Epithelial cell of proximal tubule (primary cell): Measurements from ENCODE around the gene TBX4. TPM values are rescaled to one million over a fixed set of nuclear protein-coding genes. Genes with fewer than 3 reads are reported as not detected.

Experiments used
- DNase-seq: peaks from one replicate; pipeline ENCODE4 v3.0.0-alpha.2; 2011; ENCODE audit warnings: low read depth
- H3K4me3 ChIP-seq: 2 replicates; pipeline ENCODE4 v1.5.1; 2011; ENCODE audit warnings: low read depth, mild to moderate bottlenecking, low read length
- CTCF ChIP-seq: conservative IDR thresholded peaks from 2 replicates; pipeline ENCODE4 v1.5.1; 2012; ENCODE audit warnings: low read depth, mild to moderate bottlenecking, low read length
- total RNA-seq: library from RNA; depleted of rRNA; stranded (reverse); fragments of >200 nt; gene quantifications from 2 replicates; pipeline ENCODE4 v1.2.3, GENCODE V29; 2015

TBX4 gene
- total RNA-seq, 1 donor from 2014 or later = not detected

GRCh38 chr17:61469474-61469873, 17.3 kb downstream of the TBX4 start:
- TF ChIP-seq CTCF = no peak
- H3K4me3 ChIP-seq = no peak overlapping the region
- DNase-seq = no peak

GRCh38 chr17:61469949-61470348, 17.7 kb downstream of the TBX4 start:
- TF ChIP-seq CTCF = no peak
- H3K4me3 ChIP-seq = no peak overlapping the region
- no peak for DNase-seq

- no peak for TF ChIP-seq CTCF
- no peak for DNase-seq
- no peak overlapping the region for H3K4me3 ChIP-seq
Measured at GRCh38 chr17:61470530-61471136, 18.4 kb downstream of the TBX4 start.

- TF ChIP-seq CTCF = no peak
- no peak for DNase-seq
- no peak overlapping the region for H3K4me3 ChIP-seq
Measured at GRCh38 chr17:61474235-61474927, 22.2 kb downstream of the TBX4 start.

GRCh38 chr17:61474934-61475333, 22.7 kb downstream of the TBX4 start:
- H3K4me3 ChIP-seq = no peak overlapping the region

GRCh38 chr17:61475726-61476125, 23.5 kb downstream of the TBX4 start:
- no peak for DNase-seq
- TF ChIP-seq CTCF = no peak
- H3K4me3 ChIP-seq = no peak overlapping the region

More at GRCh38 chr17:61474934-61475333, 22.7 kb downstream of the TBX4 start:
- no peak for DNase-seq
- no peak for TF ChIP-seq CTCF
